Smooth muscle cell (in vitro differentiated cells): ENCODE results near the gene SOCS4. TPM values are rescaled to one million over a fixed set of nuclear protein-coding genes. Genes with fewer than 3 reads are reported as not detected.
A peak's percentile ranks its signal among the peaks of the same experiment; 100 is the strongest.
"Not testable (repeated sequence)": the region's sequence is repeated elsewhere in the genome, so short reads cannot be mapped to it uniquely, and the experiment has no call there.

ENCODE experiments used
- DNase-seq: peaks from one replicate; lab custom pipeline; 2025; ENCODE audit not compliant: unreplicated experiment; lab: John Stamatoyannopoulos, UW
- H2AFZ ChIP-seq: fragments of 200-600 bp; sonication (generic); 2 replicates; pipeline ENCODE4 v1.6.0; 2016; ENCODE audit warnings: antibody characterized with exemption, low read depth, mild to moderate bottlenecking
- H3F3A ChIP-seq: fragments of 200-600 bp; sonication (generic); 2 replicates; pipeline ENCODE4 v1.6.0; 2017; ENCODE audit warnings: antibody characterized with exemption, low read depth
- H3K27ac ChIP-seq: fragments of 200-600 bp; sonication (generic); 2 replicates; pipeline ENCODE4 v1.5.1; 2016; ENCODE audit warnings: low read depth, mild to moderate bottlenecking
- H3K27me3 ChIP-seq: fragments of 200-600 bp; sonication (generic); 2 replicates; pipeline ENCODE4 v1.6.1; 2016; ENCODE audit warnings: low read depth, mild to moderate bottlenecking
- H3K36me3 ChIP-seq: fragments of 200-600 bp; sonication (generic); 2 replicates; pipeline ENCODE4 v1.5.1; 2016; ENCODE audit warnings: low read depth
- H3K4me1 ChIP-seq: fragments of 200-600 bp; sonication (generic); 2 replicates; pipeline ENCODE4 v1.5.1; 2016; ENCODE audit warnings: low read depth
- H3K4me2 ChIP-seq: fragments of 200-600 bp; sonication (generic); 2 replicates; pipeline ENCODE4 v1.6.0; 2016; ENCODE audit warnings: mild to moderate bottlenecking
- H3K4me3 ChIP-seq: fragments of 200-600 bp; sonication (generic); 2 replicates; pipeline ENCODE4 v1.5.1; 2016; ENCODE audit warnings: mild to moderate bottlenecking
- H3K79me2 ChIP-seq: fragments of 200-600 bp; sonication (generic); 2 replicates; pipeline ENCODE4 v1.6.0; 2016; ENCODE audit warnings: low read depth, mild to moderate bottlenecking
- H3K9ac ChIP-seq: fragments of 200-600 bp; sonication (generic); 2 replicates; pipeline ENCODE4 v1.6.0; 2016; ENCODE audit warnings: low read depth
- H3K9me3 ChIP-seq: fragments of 200-600 bp; sonication (generic); replicated peaks from 2 replicates; pipeline ENCODE4 v1.5.1; 2016; ENCODE audit warnings: low read depth
- H4K20me1 ChIP-seq: fragments of 200-600 bp; sonication (generic); 2 replicates; pipeline ENCODE4 v1.6.0; 2016; ENCODE audit warnings: low read depth
- CTCF ChIP-seq: fragments of 200-600 bp; sonication (generic); IDR thresholded peaks from 2 replicates; pipeline ENCODE4 v1.5.1; 2017; ENCODE audit warnings: borderline replicate concordance, mild to moderate bottlenecking, antibody characterized with exemption; ENCODE audit not compliant: insufficient read depth, poor library complexity, severe bottlenecking
- WGBS: methylation state at CpG from one replicate; pipeline ENCODE4 v1.1.7; 2016; ENCODE audit warnings: low lambda C conversion rate; 5-methylcytosine and 5-hydroxymethylcytosine counted together
- polyA plus RNA-seq: library from polyadenylated mRNA; unstranded; fragments of >200 nt; fragmentation: Nextera tagmentation; extraction: Ambion mirVana; gene quantifications from 2 replicates; pipeline ENCODE4 v1.2.1, GENCODE V29; 2016
- total RNA-seq: library from RNA; depleted of rRNA; stranded (reverse); fragments of >200 nt; gene quantifications from 2 replicates; pipeline ENCODE4 v1.2.3, GENCODE V29; 2014

SOCS4 gene
- total and polyA plus RNA-seq, 2 experiments from 2014 or later: 3.8 to 19.6 TPM

- Histone ChIP-seq H3K79me2 (peaks cover 74% of the 10 kb centered on the region), H3K9me3 (no peaks in the 10 kb centered on the region), H3K9ac (peak overlapping the region; percentile 85), H3K27ac (peak overlapping the region; percentile 80), H3K4me1 (peaks cover 32% of the 10 kb centered on the region), H2AFZ (peak overlapping the region; percentile 100), H3K4me2 (peak overlapping the region; percentile 99), H3K36me3 (no peaks in the 10 kb centered on the region), H3F3A (no peaks in the 10 kb centered on the region), H4K20me1 (peaks cover 50% of the 10 kb centered on the region), H3K4me3 (peak overlapping the region; percentile 91), H3K27me3 (no peaks in the 10 kb centered on the region)
- no peak for DNase-seq
- 3% methylated on average over 8 of the region's 8 CpGs for WGBS
- TF ChIP-seq CTCF: no peak
Observed at GRCh38 chr14:55028066-55028465, 1.0 kb downstream of the SOCS4 start.

- DNase-seq: no peak
- Histone ChIP-seq H2AFZ (no peak overlapping the region), H3K9me3 (no peaks in the 10 kb centered on the region), H3K4me2 (peak overlapping the region; percentile 99), H3K79me2 (peaks cover 74% of the 10 kb centered on the region), H3K27ac (no peak overlapping the region), H3K27me3 (no peaks in the 10 kb centered on the region), H3K4me1 (peaks cover 32% of the 10 kb centered on the region), H3K9ac (peak overlapping the region; percentile 85), H3K36me3 (no peaks in the 10 kb centered on the region), H4K20me1 (peaks cover 53% of the 10 kb centered on the region), H3F3A (no peaks in the 10 kb centered on the region), H3K4me3 (peak overlapping the region; percentile 91)
- 68% methylated on average over 4 of the region's 4 CpGs for WGBS
- TF ChIP-seq CTCF: no peak
Observed at GRCh38 chr14:55028476-55028875, 1.4 kb downstream of the SOCS4 start.

- Histone ChIP-seq H3F3A (no peaks in the 10 kb centered on the region), H3K27ac (peak overlapping the region; percentile 50), H3K4me1 (peaks cover 22% of the 10 kb centered on the region), H4K20me1 (peaks cover 65% of the 10 kb centered on the region), H3K9ac (peak overlapping the region; percentile 8), H3K27me3 (no peaks in the 10 kb centered on the region), H3K36me3 (peaks cover 5% of the 10 kb centered on the region), H2AFZ (no peak overlapping the region), H3K79me2 (peaks cover 74% of the 10 kb centered on the region), H3K4me3 (no peak overlapping the region), H3K4me2 (peak overlapping the region; percentile 42), H3K9me3 (no peaks in the 10 kb centered on the region)
- 20% methylated on average over 2 of the region's 2 CpGs for WGBS
- TF ChIP-seq CTCF: no peak
- DNase-seq: no peak
Observed at GRCh38 chr14:55031190-55031589, 4.2 kb downstream of the SOCS4 start.

- Histone ChIP-seq H4K20me1 (peaks cover 29% of the 10 kb centered on the region), H3K36me3 (peaks cover 10% of the 10 kb centered on the region), H3K79me2 (peaks cover 29% of the 10 kb centered on the region)
- H3K4me1 ChIP-seq, DNase-seq, H3K27me3 ChIP-seq, H3K27ac ChIP-seq, H3K4me3 ChIP-seq, H3F3A ChIP-seq, H3K9me3 ChIP-seq, H3K4me2 ChIP-seq, H3K9ac ChIP-seq, H2AFZ ChIP-seq: not testable (repeated sequence)
Observed at GRCh38 chr14:55037995-55038394, 11.0 kb downstream of the SOCS4 start.
